Measurements from ENCODE around the gene TLNRD1. TPM values are rescaled to one million over a fixed set of nuclear protein-coding genes. Genes with fewer than 3 reads are reported as not detected.
A peak's percentile ranks its signal among the peaks of the same experiment; 100 is the strongest.

The TLNRD1 gene
- total RNA-seq, 1 experiment from 2014 or later: 14.9 TPM

DNA sequence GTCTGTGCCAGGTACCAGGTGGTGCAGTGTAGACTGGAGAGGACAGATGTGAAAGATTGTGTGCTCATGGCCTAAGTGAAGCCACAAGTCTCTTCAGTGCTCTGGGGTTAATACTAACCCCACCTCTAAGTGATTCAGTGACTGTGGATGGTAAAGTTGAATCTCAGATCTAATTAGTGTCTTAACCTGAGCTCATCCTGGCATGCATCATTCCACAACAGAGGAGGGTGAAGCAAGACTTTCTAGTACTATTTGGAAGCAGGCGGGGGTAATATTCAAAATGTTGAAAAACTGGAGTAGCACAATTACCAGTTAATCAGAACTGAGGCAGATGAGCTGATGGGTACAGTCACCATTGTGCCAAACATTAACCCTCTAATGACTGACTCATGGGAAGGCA is 8.3 kb upstream of the TLNRD1 start:
- Histone ChIP-seq H3K79me2 (ENCODE audit: low read depth) (peaks cover 21% of the 10 kb centered on the region), H3K27ac (no peak overlapping the region), H3K4me2 (no peak overlapping the region), H2AFZ (no peak overlapping the region), H3K36me3 (ENCODE audit: low read depth) (no peaks in the 10 kb centered on the region), H3K27me3 (ENCODE audit: insufficient read depth, low read depth) (no peaks in the 10 kb centered on the region), H3K9me3 (ENCODE audit: insufficient read depth, low read depth) (no peaks in the 10 kb centered on the region), H3F3A (ENCODE audit: insufficient read depth, low read depth) (peaks cover 12% of the 10 kb centered on the region; the same call in 1 of the 2 replicates), H3K4me3 (no peak overlapping the region), H3K4me1 (replicated peaks; ENCODE audit: insufficient read depth) (peaks cover 19% of the 10 kb centered on the region), H3K9me2 (ENCODE audit: insufficient read depth) (no peaks in the 10 kb centered on the region; the same call in 1 of the 2 replicates), H4K20me1 (ENCODE audit: insufficient read depth) (no peaks in the 10 kb centered on the region)
- intact Hi-C loops (cut with micrococcal nuclease; ENCODE audit: unreplicated experiment): no loop called here
- BruUV-seq (replicated peaks): no TSS peak
- no peak for DNase-seq
- POLR2A ChIA-PET (ENCODE audit: unreplicated experiment): no interaction called here
- CTCF ChIA-PET: no interaction called here
- TF ChIP-seq, protein P1, sequence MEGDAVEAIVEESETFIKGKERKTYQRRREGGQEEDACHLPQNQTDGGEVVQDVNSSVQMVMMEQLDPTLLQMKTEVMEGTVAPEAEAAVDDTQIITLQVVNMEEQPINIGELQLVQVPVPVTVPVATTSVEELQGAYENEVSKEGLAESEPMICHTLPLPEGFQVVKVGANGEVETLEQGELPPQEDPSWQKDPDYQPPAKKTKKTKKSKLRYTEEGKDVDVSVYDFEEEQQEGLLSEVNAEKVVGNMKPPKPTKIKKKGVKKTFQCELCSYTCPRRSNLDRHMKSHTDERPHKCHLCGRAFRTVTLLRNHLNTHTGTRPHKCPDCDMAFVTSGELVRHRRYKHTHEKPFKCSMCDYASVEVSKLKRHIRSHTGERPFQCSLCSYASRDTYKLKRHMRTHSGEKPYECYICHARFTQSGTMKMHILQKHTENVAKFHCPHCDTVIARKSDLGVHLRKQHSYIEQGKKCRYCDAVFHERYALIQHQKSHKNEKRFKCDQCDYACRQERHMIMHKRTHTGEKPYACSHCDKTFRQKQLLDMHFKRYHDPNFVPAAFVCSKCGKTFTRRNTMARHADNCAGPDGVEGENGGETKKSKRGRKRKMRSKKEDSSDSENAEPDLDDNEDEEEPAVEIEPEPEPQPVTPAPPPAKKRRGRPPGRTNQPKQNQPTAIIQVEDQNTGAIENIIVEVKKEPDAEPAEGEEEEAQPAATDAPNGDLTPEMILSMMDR (conservative IDR thresholded peaks at IDR 0.05): no peak
- no peak for TF ChIP-seq EZH2 (IDR thresholded peaks at IDR 0.05; ENCODE audit: low read depth)

GRCh38 chr15:80996247-80996646 is 4.5 kb upstream of the TLNRD1 start:
- H3K79me2 ChIP-seq (ENCODE audit: low read depth): no peaks in the 10 kb centered on the region
- no peak for TF ChIP-seq EZH2 (IDR thresholded peaks at IDR 0.05; ENCODE audit: low read depth)
- TF ChIP-seq, protein P1 (conservative IDR thresholded peaks at IDR 0.05): peak; percentile 76
- no peak for DNase-seq
- no peaks in the 10 kb centered on the region for H3K27me3 ChIP-seq (ENCODE audit: insufficient read depth, low read depth)
- ChIA-PET CTCF (interaction anchor here (0.6 to 0.7 kb wide), 2 partner anchors 160 to 1004 kb away, joined by 12 to 17 read pairs; no protein-coding TSS in a partner anchor), POLR2A (ENCODE audit: unreplicated experiment) (no interaction called here)
- no peak overlapping the region for H3K27ac ChIP-seq
- intact Hi-C loops (cut with micrococcal nuclease; ENCODE audit: unreplicated experiment): loop anchor here (5.0 kb wide), 1 partner anchor 271 kb away; no protein-coding TSS in a partner anchor
- H3K4me1 ChIP-seq (replicated peaks; ENCODE audit: insufficient read depth): peaks cover 5% of the 10 kb centered on the region
- peaks cover 24% of the 10 kb centered on the region for H3F3A ChIP-seq (ENCODE audit: insufficient read depth, low read depth)
- H3K4me2 ChIP-seq: no peak overlapping the region
- H3K36me3 ChIP-seq (ENCODE audit: low read depth): no peaks in the 10 kb centered on the region
- H3K9me3 ChIP-seq (ENCODE audit: insufficient read depth, low read depth): no peaks in the 10 kb centered on the region
- BruUV-seq (replicated peaks): no TSS peak
- H3K4me3 ChIP-seq: no peak overlapping the region
- no peak overlapping the region for H2AFZ ChIP-seq
- no peaks in the 10 kb centered on the region for H4K20me1 ChIP-seq (ENCODE audit: insufficient read depth)
- no peaks in the 10 kb centered on the region for H3K9me2 ChIP-seq (ENCODE audit: insufficient read depth)

DNA sequence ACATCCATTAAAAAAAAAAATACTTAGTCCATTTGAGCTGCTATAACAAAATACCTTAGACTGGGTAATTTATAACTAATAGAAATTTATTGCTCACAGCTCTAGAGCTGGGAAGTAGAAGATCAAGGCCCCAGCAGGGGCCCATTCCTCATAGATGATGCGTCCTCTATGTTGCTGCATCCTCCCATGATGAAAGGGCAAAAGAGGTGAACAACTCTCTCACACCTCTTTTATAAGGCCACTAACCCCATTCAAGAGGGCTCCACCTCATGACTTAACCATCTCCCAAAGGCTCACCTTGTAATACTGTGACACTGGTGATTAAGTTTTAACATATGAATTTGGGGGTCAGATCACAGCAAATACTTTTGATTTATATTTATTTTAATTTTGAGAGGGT is 3.0 kb upstream of the TLNRD1 start:
- BruUV-seq (replicated peaks): no TSS peak

More for the DNA sequence above, 3.0 kb upstream of the TLNRD1 start:
- H3K4me3 ChIP-seq: no peak overlapping the region
- H4K20me1 ChIP-seq (ENCODE audit: insufficient read depth): no peaks in the 10 kb centered on the region; the same call in 1 of the 2 replicates
- H3K79me2 ChIP-seq (ENCODE audit: low read depth): peaks cover 12% of the 10 kb centered on the region
- no peak overlapping the region for H3K27ac ChIP-seq
- peaks cover 24% of the 10 kb centered on the region for H3F3A ChIP-seq (ENCODE audit: insufficient read depth, low read depth)
- peaks cover 5% of the 10 kb centered on the region for H3K4me1 ChIP-seq (replicated peaks; ENCODE audit: insufficient read depth)
- no peaks in the 10 kb centered on the region for H3K27me3 ChIP-seq (ENCODE audit: insufficient read depth, low read depth)
- ChIA-PET POLR2A (ENCODE audit: unreplicated experiment) (no interaction called here), CTCF (no interaction called here)
- DNase-seq: no peak
- TF ChIP-seq EZH2 (IDR thresholded peaks at IDR 0.05; ENCODE audit: low read depth): no peak
- TF ChIP-seq, protein P1 (conservative IDR thresholded peaks at IDR 0.05): no peak
- no peaks in the 10 kb centered on the region for H3K36me3 ChIP-seq (ENCODE audit: low read depth)
- H3K4me2 ChIP-seq: no peak overlapping the region
- H2AFZ ChIP-seq: no peak overlapping the region
- no peaks in the 10 kb centered on the region for H3K9me2 ChIP-seq (ENCODE audit: insufficient read depth)
- intact Hi-C loops (cut with micrococcal nuclease; ENCODE audit: unreplicated experiment): loop anchor here (5.0 kb wide), 1 partner anchor 270 kb away; no protein-coding TSS in a partner anchor
- H3K9me3 ChIP-seq (ENCODE audit: insufficient read depth, low read depth): no peaks in the 10 kb centered on the region

Measured in PC-9 (cell line).